HL-60 (cell line): Measurements from ENCODE around the gene CEACAM3.

ENCODE experiments used
- POLR2AphosphoS5 ChIP-seq: IDR thresholded peaks from 2 replicates; pipeline ENCODE4 v1.6.1; 2012; ENCODE audit warnings: low read depth
- REST ChIP-seq: IDR thresholded peaks from 2 replicates; pipeline ENCODE4 v1.6.1; 2012; ENCODE audit warnings: low read depth; ENCODE audit not compliant: insufficient replicate concordance

GRCh38 chr19:41843371-41843770, 47.0 kb downstream of the CEACAM3 start:
- no peak for TF ChIP-seq POLR2AphosphoS5
- no peak for TF ChIP-seq REST
